Stimulated activated CD4-positive, alpha-beta T cell treated with anti-CD3 and anti-CD28 coated beads, Interleukin-2, amount 100 ng/mL, for 48 hours (primary cell): ENCODE measurements around the gene CFAP221.
"Not testable (repeated sequence)": the region's sequence is repeated elsewhere in the genome, so short reads cannot be mapped to it uniquely, and the experiment has no call there.

Experiments used
- DNase-seq, 2 donors: peaks; one replicate each; pipeline ENCODE4 v3.0.0-alpha.2; 2020

Gene CFAP221

GRCh38 chr2:119591523-119591922, 47.3 kb downstream of the CFAP221 start:
- DNase-seq = no peak

- DNase-seq = no peak
Measured at GRCh38 chr2:119592436-119592835, 48.2 kb downstream of the CFAP221 start.

- no peak for DNase-seq
Measured at GRCh38 chr2:119596638-119597037, 52.4 kb downstream of the CFAP221 start.

GRCh38 chr2:119598596-119599263, 54.5 kb downstream of the CFAP221 start:
- no peak for DNase-seq

- no peak for DNase-seq
Measured at GRCh38 chr2:119599384-119599783, 55.1 kb downstream of the CFAP221 start.

- no peak for DNase-seq
Measured at GRCh38 chr2:119605096-119605495, 60.8 kb downstream of the CFAP221 start.

GRCh38 chr2:119606674-119607073, 62.4 kb downstream of the CFAP221 start:
- no peak for DNase-seq

GRCh38 chr2:119608553-119608952, 64.3 kb downstream of the CFAP221 start:
- DNase-seq = no peak

- no peak for DNase-seq
Measured at GRCh38 chr2:119609337-119609736, 65.1 kb downstream of the CFAP221 start.

- DNase-seq = not testable (repeated sequence)
Measured at GRCh38 chr2:119614140-119614539, 69.9 kb downstream of the CFAP221 start.

- no peak for DNase-seq
Measured at GRCh38 chr2:119616421-119616820, 72.2 kb downstream of the CFAP221 start.

GRCh38 chr2:119617455-119617854, 73.2 kb downstream of the CFAP221 start:
- DNase-seq = no peak

GRCh38 chr2:119618725-119619124, 74.5 kb downstream of the CFAP221 start:
- not testable (repeated sequence) for DNase-seq

- DNase-seq = no peak
Measured at GRCh38 chr2:119625226-119625625, 81.0 kb downstream of the CFAP221 start.

GRCh38 chr2:119629323-119629825, 85.1 kb downstream of the CFAP221 start:
- no peak for DNase-seq

GRCh38 chr2:119630121-119630520, 85.9 kb downstream of the CFAP221 start:
- no peak for DNase-seq

- DNase-seq = no peak
Measured at GRCh38 chr2:119637371-119637770, 93.1 kb downstream of the CFAP221 start.

- no peak for DNase-seq
Measured at GRCh38 chr2:119638246-119638645, 94.0 kb downstream of the CFAP221 start.

- DNase-seq = no peak
Measured at GRCh38 chr2:119638685-119639554, 94.7 kb downstream of the CFAP221 start.

- DNase-seq = peak; percentile 76
Measured at GRCh38 chr2:119641562-119642258, 97.5 kb downstream of the CFAP221 start.

- DNase-seq = no peak
Measured at GRCh38 chr2:119644186-119644585, 99.9 kb downstream of the CFAP221 start.

- DNase-seq = no peak
Measured at GRCh38 chr2:119645173-119645855, 101.1 kb downstream of the CFAP221 start.

GRCh38 chr2:119646149-119646548, 101.9 kb downstream of the CFAP221 start:
- DNase-seq = no peak
